Panc1 (cell line): Measurements from ENCODE around the gene MYO7B. TPM values are rescaled to one million over a fixed set of nuclear protein-coding genes. Genes with fewer than 3 reads are reported as not detected.

ENCODE experiments used
- ATAC-seq: fragments of 200-7000 bp; cut with Tn5 transposase; 2 replicates; pipeline ENCODE4 v1.9.1; 2020; ENCODE audit warnings: mild to moderate bottlenecking, moderate library complexity
- BruUV-seq: library from RNA; stranded (reverse); fragments of 400-500 nt; replicated peaks from 2 replicates; lab custom pipeline; 2021; lab: Mats Ljungman, UMichigan
- CTCF ChIA-PET: fragments of 300-600 bp; sonication (Branson Sonifier 250); formaldehyde crosslinking; loops from one replicate; lab custom pipeline; 2022; ENCODE audit warnings: antibody characterized with exemption; lab: Charles Lee
- POLR2A ChIA-PET: fragments of 300-600 bp; sonication (Branson Sonifier 250); formaldehyde crosslinking; loops from one replicate; lab custom pipeline; 2022; ENCODE audit warnings: antibody characterized with exemption; lab: Charles Lee
- DNase-seq: peaks from one replicate; pipeline ENCODE4 v3.0.0-alpha.2; 2010; ENCODE audit warnings: low read depth, low spot score
- H3K27ac ChIP-seq: 2 replicates; pipeline ENCODE4 v1.5.1; 2011; ENCODE audit warnings: mild to moderate bottlenecking, low read length, inconsistent platforms
- H3K27me3 ChIP-seq: fragments of 200-500 bp; sonication (Bioruptor generic); 2 replicates; pipeline ENCODE4 v1.6.0; 2014; ENCODE audit warnings: low read length, inconsistent platforms; ENCODE audit not compliant: control insufficient read depth, insufficient read depth
- H3K36me3 ChIP-seq: fragments of 200-500 bp; sonication (Bioruptor generic); 2 replicates; pipeline ENCODE4 v1.5.1; 2014; ENCODE audit warnings: inconsistent platforms, mild to moderate bottlenecking, low read length, moderate library complexity; ENCODE audit not compliant: control insufficient read depth, insufficient read depth
- H3K4me1 ChIP-seq: 2 replicates; pipeline ENCODE4 v1.5.1; 2011; ENCODE audit warnings: inconsistent platforms, mild to moderate bottlenecking, low read length, moderate library complexity; ENCODE audit not compliant: control insufficient read depth, insufficient read depth
- H3K4me3 ChIP-seq, 2 experiments: 2 replicates each; pipeline ENCODE4 v1.5.1; 2011 to 2012; ENCODE audit warnings: low read depth in 2 of 2, low read length in 2 of 2, mild to moderate bottlenecking in 2 of 2, inconsistent platforms in 1 of 2, moderate library complexity in 1 of 2
- H3K9me3 ChIP-seq: fragments of 200-500 bp; sonication (Bioruptor generic); 2 replicates; pipeline ENCODE4 v1.5.1; 2014; ENCODE audit warnings: low read depth, mild to moderate bottlenecking, inconsistent platforms, low read length, moderate library complexity; ENCODE audit not compliant: control insufficient read depth, insufficient read depth
- CTCF ChIP-seq: fragments of 450-650 bp; IDR thresholded peaks from 2 replicates; pipeline ENCODE4 v1.5.1; 2017; ENCODE audit warnings: mild to moderate bottlenecking
- POLR2AphosphoS5 ChIP-seq: IDR thresholded peaks from 2 replicates; pipeline ENCODE4 v1.6.1; 2012; ENCODE audit warnings: mild to moderate bottlenecking, low read depth, low read length, moderate library complexity
- REST ChIP-seq, 2 experiments: IDR thresholded peaks; 2 replicates each; pipeline ENCODE4 v1.6.1; 2011 to 2012; ENCODE audit warnings: low read depth in 2 of 2, control low read depth in 1 of 2, low read length in 1 of 2, mild to moderate bottlenecking in 1 of 2, moderate library complexity in 1 of 2; ENCODE audit not compliant: insufficient read depth in 1 of 2
- SIN3A ChIP-seq: IDR thresholded peaks from 2 replicates; pipeline ENCODE4 v1.6.1; 2012; ENCODE audit warnings: low read depth, mild to moderate bottlenecking, low read length, moderate library complexity, borderline replicate concordance; ENCODE audit not compliant: insufficient read depth
- TCF7L2 ChIP-seq: IDR thresholded peaks from 2 replicates; pipeline ENCODE4 v1.6.1; 2011; ENCODE audit warnings: mild to moderate bottlenecking, low read depth, low read length, inconsistent platforms
- in situ Hi-C: cut with HindIII; loops from 2 replicates; pipeline ENCODE4 v1.10.0; 2016; ENCODE audit warnings: low sequenced_read_pairs, low pct_unique_long_range_greater_than_20kb
- intact Hi-C: fragments of 100-400 bp; cut with micrococcal nuclease; formaldehyde crosslinking; loops from one replicate; pipeline ENCODE4 v1.10.0; 2022; ENCODE audit not compliant: unreplicated experiment
- total RNA-seq: library from RNA; stranded (reverse); gene quantifications from one replicate; pipeline ENCODE4 v1.2.1, GENCODE V29; 2021; ENCODE audit not compliant: unreplicated experiment

Gene MYO7B
- total RNA-seq, 1 experiment from 2014 or later: 0.15 TPM

DNA sequence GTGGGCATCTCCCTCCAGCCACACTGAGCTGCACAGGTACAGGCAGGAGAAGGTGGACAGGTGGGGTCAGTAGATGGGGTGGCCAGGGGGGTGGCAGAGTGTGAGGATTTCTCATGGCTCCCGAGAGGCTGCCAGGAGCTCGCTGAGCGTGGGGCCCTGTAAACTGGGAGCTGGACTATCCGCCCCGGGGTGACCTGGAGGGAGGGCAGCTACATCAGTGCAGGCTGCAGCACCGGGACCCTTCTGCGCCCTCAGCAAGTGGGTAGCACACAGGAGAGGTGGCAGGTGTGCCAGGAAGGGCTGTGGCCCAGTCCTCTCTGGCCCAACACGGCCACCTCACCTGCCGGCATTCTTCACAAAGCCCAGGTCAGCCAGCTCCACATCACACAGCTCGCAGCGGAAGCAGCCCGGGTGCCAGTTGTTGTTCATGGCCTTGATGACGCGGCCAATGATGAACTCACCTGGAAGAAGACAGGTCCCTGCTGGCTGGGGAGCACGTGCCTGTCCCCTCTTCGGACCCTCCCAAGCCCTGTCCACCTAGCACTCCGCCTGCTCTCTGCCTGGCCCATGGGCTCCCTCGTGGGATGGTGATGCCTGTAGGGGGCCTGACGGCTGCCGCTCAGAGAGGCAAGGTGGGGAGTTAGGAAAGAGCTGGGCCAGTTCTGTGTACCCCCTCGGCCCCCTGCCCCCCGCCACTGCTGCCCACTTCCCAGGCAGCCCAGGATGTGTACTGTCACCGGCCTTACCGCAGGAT, 118.8 kb downstream of the MYO7B start:
- no peak overlapping the region for H3K4me3 ChIP-seq
- H3K27me3 ChIP-seq: no peaks in the 10 kb centered on the region
- H3K9me3 ChIP-seq: no peaks in the 10 kb centered on the region
- H3K4me1 ChIP-seq: 0 out of 2 replicates have a peak, but pooled peaks cover 4% of the 10 kb centered on the region
- TF ChIP-seq POLR2AphosphoS5 (no peak), TCF7L2 (no peak), REST (IDR thresholded peaks at IDR 0.05; ENCODE audit: insufficient read depth in 1 of 2, low read depth in 2 of 2, low read length in 1 of 2) (no peak), CTCF (no peak), SIN3A (no peak)
- CTCF ChIA-PET: interaction anchor here (2.8 kb wide), 1 partner anchor 63 kb away, joined by 13 read pairs; no protein-coding TSS in a partner anchor
- in situ Hi-C loops (no loop called here), intact Hi-C loops (no loop called here)
- H3K27ac ChIP-seq: no peak overlapping the region
- no peak for ATAC-seq
- no peaks in the 10 kb centered on the region for H3K36me3 ChIP-seq
- no TSS peak for BruUV-seq
- POLR2A ChIA-PET: no interaction called here
- no peak for DNase-seq

GRCh38 chr2:127654838-127655175, 119.3 kb downstream of the MYO7B start:
- intact Hi-C loops (no loop called here), in situ Hi-C loops (no loop called here)
- Histone ChIP-seq H3K36me3 (no peaks in the 10 kb centered on the region), H3K27me3 (no peaks in the 10 kb centered on the region), H3K27ac (no peak overlapping the region), H3K9me3 (no peaks in the 10 kb centered on the region), H3K4me1 (no peaks in the 10 kb centered on the region), H3K4me3 (no peak overlapping the region)
- no TSS peak for BruUV-seq
- ATAC-seq: no peak
- ChIA-PET POLR2A (no interaction called here), CTCF (no interaction called here)
- no peak for DNase-seq
- no peak for TF ChIP-seq CTCF
- TF ChIP-seq SIN3A: no peak
- TF ChIP-seq POLR2AphosphoS5: no peak
- TF ChIP-seq TCF7L2: no peak
- no peak for TF ChIP-seq REST (IDR thresholded peaks at IDR 0.05; ENCODE audit: insufficient read depth in 1 of 2, low read depth in 2 of 2, low read length in 1 of 2)
